ENCODE results near the gene SLAMF1. TPM values are rescaled to one million over a fixed set of nuclear protein-coding genes. Genes with fewer than 3 reads are reported as not detected.

The SLAMF1 gene
- total and polyA plus RNA-seq, 2 of the 13 experiments (the other 11 are each of a cell fraction or from before 2014, with no cell fraction given), result not detected

DNA sequence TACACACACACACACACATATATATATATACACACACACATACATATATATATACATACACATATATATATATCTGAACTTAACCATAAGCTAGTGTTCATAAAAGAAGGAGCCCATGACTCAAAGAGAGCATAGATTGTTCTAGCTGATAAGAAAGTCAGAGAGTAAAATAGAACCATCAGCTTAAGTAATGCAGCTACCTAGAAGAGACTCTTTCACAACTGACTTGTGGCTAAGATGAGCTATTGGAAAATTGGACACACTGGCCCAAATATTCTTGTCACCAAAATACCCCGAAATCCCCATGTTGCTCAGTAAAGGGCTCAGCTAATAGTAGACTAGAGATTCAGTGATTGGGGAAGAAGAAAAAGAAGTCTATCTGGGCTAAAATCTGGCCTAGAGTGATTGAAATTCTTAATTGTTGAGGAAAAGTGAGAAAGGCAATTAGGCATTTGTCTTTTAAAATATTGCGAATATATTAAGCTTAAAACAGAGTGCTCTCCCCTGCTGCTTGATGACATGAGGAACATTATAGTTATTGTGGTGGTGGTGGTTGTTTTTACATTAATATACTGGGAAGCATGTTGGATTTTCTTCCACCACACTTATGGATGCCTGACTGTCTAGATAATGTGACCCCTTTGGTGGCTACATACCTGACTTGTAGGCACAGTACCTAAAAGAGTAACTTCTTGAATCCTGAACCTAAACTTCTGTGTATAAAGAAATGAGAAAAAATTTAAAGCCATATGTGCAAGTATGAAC, 6.3 kb downstream of the SLAMF1 start:
- TF ChIP-seq ZNF333 (CRISPR knock-in tag; IDR thresholded peaks at IDR 0.05; ENCODE audit: borderline replicate concordance) (no peak), ZBTB1 (CRISPR knock-in tag; IDR thresholded peaks at IDR 0.05; ENCODE audit: borderline replicate concordance) (no peak), ZBTB43 (CRISPR knock-in tag; conservative IDR thresholded peaks at IDR 0.05) (no peak), TAF15 (IDR thresholded peaks at IDR 0.05; ENCODE audit: low read depth, low read length, poor library complexity, severe bottlenecking) (no peak), RNF2 (conservative IDR thresholded peaks at IDR 0.05; ENCODE audit: low read depth) (no peak), ZFP36L1 (CRISPR knock-in tag; IDR thresholded peaks at IDR 0.05) (no peak), MTA3 (CRISPR knock-in tag; IDR thresholded peaks at IDR 0.05) (no peak), SP5 (CRISPR knock-in tag; IDR thresholded peaks at IDR 0.05; ENCODE audit: borderline replicate concordance, low read depth) (no peak)
- TF ChIP-seq, protein P1, sequence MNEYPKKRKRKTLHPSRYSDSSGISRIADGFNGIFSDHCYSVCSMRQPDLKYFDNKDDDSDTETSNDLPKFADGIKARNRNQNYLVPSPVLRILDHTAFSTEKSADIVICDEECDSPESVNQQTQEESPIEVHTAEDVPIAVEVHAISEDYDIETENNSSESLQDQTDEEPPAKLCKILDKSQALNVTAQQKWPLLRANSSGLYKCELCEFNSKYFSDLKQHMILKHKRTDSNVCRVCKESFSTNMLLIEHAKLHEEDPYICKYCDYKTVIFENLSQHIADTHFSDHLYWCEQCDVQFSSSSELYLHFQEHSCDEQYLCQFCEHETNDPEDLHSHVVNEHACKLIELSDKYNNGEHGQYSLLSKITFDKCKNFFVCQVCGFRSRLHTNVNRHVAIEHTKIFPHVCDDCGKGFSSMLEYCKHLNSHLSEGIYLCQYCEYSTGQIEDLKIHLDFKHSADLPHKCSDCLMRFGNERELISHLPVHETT (CRISPR knock-in tag; conservative IDR thresholded peaks at IDR 0.05), result no peak
- TF ChIP-seq, protein P2, sequence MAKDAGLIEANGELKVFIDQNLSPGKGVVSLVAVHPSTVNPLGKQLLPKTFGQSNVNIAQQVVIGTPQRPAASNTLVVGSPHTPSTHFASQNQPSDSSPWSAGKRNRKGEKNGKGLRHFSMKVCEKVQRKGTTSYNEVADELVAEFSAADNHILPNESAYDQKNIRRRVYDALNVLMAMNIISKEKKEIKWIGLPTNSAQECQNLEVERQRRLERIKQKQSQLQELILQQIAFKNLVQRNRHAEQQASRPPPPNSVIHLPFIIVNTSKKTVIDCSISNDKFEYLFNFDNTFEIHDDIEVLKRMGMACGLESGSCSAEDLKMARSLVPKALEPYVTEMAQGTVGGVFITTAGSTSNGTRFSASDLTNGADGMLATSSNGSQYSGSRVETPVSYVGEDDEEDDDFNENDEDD (CRISPR knock-in tag; IDR thresholded peaks at IDR 0.05; ENCODE audit: borderline replicate concordance), result no peak
- Histone ChIP-seq H3K4me3 (replicated peaks in 1 of 3; ENCODE audit: insufficient read depth in 1 of 3, low read depth in 2 of 3, low read length in 3 of 3) (no peak overlapping the region), H3K27ac (ENCODE audit: extremely low read length, insufficient read depth, low read length) (no peak overlapping the region), H3K4me2 (ENCODE audit: low read depth, low read length) (no peak overlapping the region), H3K79me2 (ENCODE audit: insufficient read depth, low read length) (no peaks in the 10 kb centered on the region), H3K9ac (ENCODE audit: insufficient read depth, low read depth, low read length) (no peak overlapping the region), H3K36me3 (replicated peaks in 1 of 2; ENCODE audit: control insufficient read depth in 1 of 2, insufficient read depth in 2 of 2, low read length in 2 of 2) (no peaks in the 10 kb centered on the region), H2AFZ (ENCODE audit: low read length) (no peak overlapping the region), H3K27me3 (ENCODE audit: control insufficient read depth in 1 of 2, insufficient read depth in 2 of 2, low read length in 2 of 2) (no peaks in the 10 kb centered on the region), H3K4me1 (ENCODE audit: insufficient read depth, low read length) (peaks cover 28% of the 10 kb centered on the region), H3K9me3 (ENCODE audit: low read length) (no peaks in the 10 kb centered on the region), H4K20me1 (ENCODE audit: insufficient read depth, low read length) (no peaks in the 10 kb centered on the region)
- POLR2A ChIA-PET, result no interaction called here
- FAIRE-seq (no peak), ATAC-seq (no peak), DNase-seq (ENCODE audit: low spot score) (no peak)
- CTCF ChIA-PET (ENCODE audit: low intra/inter-chr PET ratio, low total read pairs), result no interaction called here
- BruUV-seq (replicated peaks), result no TSS peak
- intact Hi-C loops (cut with micrococcal nuclease; ENCODE audit: unreplicated experiment) (no loop called here), in situ Hi-C loops (cut with HindIII; ENCODE audit: extremely low pct_ligation_motif_present, low pct_unique_long_range_greater_than_20kb) (no loop called here)
- WGBS (ENCODE audit: low lambda C conversion rate), result 64% methylated on average over 2 of the region's 2 CpGs
